Measurements from ENCODE around the gene CD2AP. TPM values are rescaled to one million over a fixed set of nuclear protein-coding genes. Genes with fewer than 3 reads are reported as not detected.
"Not testable (repeated sequence)": the region's sequence is repeated elsewhere in the genome, so short reads cannot be mapped to it uniquely, and the experiment has no call there.

CD2AP gene
- polyA plus RNA-seq, 1 donor, result 89.5 TPM

GRCh38 chr6:47631269-47631772 is 153.7 kb downstream of the CD2AP start:
- DNase-seq, result peak; percentile 62

- no peak for DNase-seq
These were observed 154.2 kb downstream of the CD2AP start for GRCh38 chr6:47631797-47632196.

GRCh38 chr6:47633141-47633540 is 155.6 kb downstream of the CD2AP start:
- no peak for DNase-seq

- DNase-seq, result no peak
These were observed 156.8 kb downstream of the CD2AP start for GRCh38 chr6:47634210-47635047.

- no peak for DNase-seq
These were observed 169.1 kb downstream of the CD2AP start for GRCh38 chr6:47646689-47647088.

- DNase-seq, result no peak
These were observed 169.6 kb downstream of the CD2AP start for GRCh38 chr6:47647188-47647587.

- DNase-seq, result not testable (repeated sequence)
These were observed 170.0 kb downstream of the CD2AP start for GRCh38 chr6:47647626-47648025.

GRCh38 chr6:47648031-47648430 is 170.4 kb downstream of the CD2AP start:
- DNase-seq, result no peak

- no peak for DNase-seq
These were observed 173.2 kb downstream of the CD2AP start for GRCh38 chr6:47650553-47651432.

- no peak for DNase-seq
These were observed 173.9 kb downstream of the CD2AP start for GRCh38 chr6:47651505-47651944.

- DNase-seq, result no peak
These were observed 176.1 kb downstream of the CD2AP start for GRCh38 chr6:47653706-47654105.

GRCh38 chr6:47654255-47654654 is 176.7 kb downstream of the CD2AP start:
- DNase-seq, result no peak

- no peak for DNase-seq
These were observed 178.4 kb downstream of the CD2AP start for GRCh38 chr6:47655719-47656595.

- no peak for DNase-seq
These were observed 184.4 kb downstream of the CD2AP start for GRCh38 chr6:47661960-47662359.

- DNase-seq, result no peak
These were observed 186.1 kb downstream of the CD2AP start for GRCh38 chr6:47663462-47664216.

- no peak for DNase-seq
These were observed 187.5 kb downstream of the CD2AP start for GRCh38 chr6:47665112-47665511.

GRCh38 chr6:47669684-47670513 is 192.3 kb downstream of the CD2AP start:
- DNase-seq, result peak; percentile 26

- DNase-seq, result no peak
These were observed 193.3 kb downstream of the CD2AP start for GRCh38 chr6:47670851-47671250.

- DNase-seq, result no peak
These were observed 194.2 kb downstream of the CD2AP start for GRCh38 chr6:47671777-47672176.

GRCh38 chr6:47672816-47673215 is 195.2 kb downstream of the CD2AP start:
- DNase-seq, result no peak

All from left kidney (tissue), 2 donors.